GM19463 (cell line): ENCODE measurements around the gene PIK3CG.
"Not testable (repeated sequence)": the region's sequence is repeated elsewhere in the genome, so short reads cannot be mapped to it uniquely, and the experiment has no call there.

Source experiments
- ATAC-seq: cut with Tn5 transposase; IDR thresholded peaks from one replicate; pipeline ENCODE4 v1.9.1; 2021; ENCODE audit warnings: mild to moderate bottlenecking, moderate library complexity; ENCODE audit not compliant: unreplicated experiment

Gene PIK3CG

DNA sequence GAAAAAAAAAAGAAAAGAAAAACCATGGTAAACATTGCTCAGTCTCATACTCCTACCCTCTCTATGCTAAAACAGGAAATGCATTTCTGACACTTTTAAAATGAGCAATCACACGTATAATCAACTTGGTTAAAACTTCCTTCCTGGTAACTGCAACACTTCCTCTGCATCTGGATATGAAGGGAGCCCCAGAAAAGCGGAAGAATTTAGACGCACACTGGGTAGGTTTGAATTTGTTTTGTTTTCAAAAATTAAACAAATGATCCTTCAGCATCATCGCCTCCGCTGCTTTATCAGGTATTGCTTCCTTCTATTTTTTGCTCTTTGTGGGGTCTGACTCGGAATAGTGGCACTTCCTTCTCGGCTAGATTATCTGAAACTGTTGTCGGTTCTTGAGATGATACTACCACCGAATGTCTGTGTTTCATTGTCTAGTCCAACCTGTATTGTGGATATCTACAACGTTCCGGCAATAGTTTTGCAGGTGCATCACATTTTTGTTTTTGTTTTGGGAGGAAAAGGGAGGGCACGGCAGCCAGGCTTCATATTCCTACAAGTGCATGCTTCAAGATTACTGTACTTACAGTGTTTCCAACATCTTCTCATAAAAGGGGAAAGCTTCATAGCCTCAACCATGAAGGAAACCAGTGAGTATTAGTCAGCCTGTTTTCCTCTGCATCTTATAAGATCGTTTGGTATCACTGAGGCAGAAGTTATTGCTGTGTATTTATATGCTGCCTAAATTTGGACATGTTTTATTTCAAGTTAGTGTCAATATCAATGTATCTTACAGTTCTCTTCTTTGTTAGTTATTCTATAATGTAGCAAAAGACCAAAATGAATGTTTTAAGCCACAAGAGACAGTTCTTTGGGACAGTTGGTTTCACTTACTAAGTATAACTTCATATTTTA, at the start of gene PIK3CG:
Gene PIK3CG, plus strand, starts transcription at position 153 of the 912 bp plus-strand sequence. CDS start 2,280 bp downstream, outside the sequence.
- ATAC-seq = peak; percentile 53

DNA sequence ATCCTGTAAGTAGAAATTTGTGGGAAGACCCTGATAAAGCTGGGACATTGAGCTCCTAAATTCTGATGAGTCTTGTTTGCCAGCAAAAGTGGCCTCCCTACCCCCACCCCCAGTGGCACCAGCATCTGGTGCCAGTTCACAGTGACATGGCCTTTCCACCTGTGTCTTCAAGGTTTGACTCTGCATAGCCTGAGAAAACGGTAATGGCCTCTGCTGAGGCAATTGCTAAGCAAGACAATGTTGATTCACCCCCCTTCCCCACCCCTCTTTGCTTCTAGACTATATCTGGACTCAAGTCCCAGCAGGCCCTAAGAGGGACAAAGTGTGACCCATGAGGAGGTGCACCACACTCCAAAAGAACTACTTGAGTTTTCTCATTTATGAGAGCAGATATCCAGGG, 48.0 kb upstream of the PIK3CG start:
- ATAC-seq = no peak

DNA sequence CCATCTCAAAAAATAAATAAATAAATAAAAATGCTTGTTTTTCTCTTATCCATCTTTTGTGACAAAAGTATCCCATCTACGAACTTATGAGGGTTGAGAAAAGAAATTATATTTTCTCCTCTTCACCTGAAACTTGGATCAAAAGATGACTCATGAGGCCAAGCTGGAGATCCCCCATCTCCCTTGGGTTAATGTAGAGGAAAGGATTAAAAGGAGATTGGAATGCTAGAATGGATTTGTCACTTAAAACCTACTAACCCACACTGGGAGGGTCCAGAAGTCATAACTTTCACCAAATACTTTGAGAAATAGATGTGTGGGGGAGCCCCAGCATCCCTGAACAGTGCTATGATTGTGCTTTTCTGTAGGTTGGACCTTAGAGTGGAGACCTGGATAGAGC, 46.3 kb upstream of the PIK3CG start:
- ATAC-seq = no peak

DNA sequence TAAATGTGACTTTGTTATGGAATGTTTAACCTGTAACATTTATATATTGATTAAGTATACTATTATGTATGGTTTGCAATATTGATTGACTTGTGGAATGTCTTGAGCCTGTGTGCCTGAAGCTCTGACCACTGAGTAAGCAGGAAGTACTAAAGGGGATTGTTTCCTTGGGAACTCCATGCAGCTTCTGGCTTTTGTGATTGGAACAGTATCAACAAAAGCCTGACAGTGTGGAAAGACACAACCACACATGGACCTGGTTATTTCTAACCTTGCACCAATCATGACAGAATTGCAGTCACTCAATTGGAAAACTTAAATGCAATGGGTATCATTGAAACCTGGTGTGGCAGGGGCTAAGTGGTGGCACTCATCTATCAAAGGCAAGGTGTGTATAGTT, 45.5 kb upstream of the PIK3CG start:
- no peak for ATAC-seq

DNA sequence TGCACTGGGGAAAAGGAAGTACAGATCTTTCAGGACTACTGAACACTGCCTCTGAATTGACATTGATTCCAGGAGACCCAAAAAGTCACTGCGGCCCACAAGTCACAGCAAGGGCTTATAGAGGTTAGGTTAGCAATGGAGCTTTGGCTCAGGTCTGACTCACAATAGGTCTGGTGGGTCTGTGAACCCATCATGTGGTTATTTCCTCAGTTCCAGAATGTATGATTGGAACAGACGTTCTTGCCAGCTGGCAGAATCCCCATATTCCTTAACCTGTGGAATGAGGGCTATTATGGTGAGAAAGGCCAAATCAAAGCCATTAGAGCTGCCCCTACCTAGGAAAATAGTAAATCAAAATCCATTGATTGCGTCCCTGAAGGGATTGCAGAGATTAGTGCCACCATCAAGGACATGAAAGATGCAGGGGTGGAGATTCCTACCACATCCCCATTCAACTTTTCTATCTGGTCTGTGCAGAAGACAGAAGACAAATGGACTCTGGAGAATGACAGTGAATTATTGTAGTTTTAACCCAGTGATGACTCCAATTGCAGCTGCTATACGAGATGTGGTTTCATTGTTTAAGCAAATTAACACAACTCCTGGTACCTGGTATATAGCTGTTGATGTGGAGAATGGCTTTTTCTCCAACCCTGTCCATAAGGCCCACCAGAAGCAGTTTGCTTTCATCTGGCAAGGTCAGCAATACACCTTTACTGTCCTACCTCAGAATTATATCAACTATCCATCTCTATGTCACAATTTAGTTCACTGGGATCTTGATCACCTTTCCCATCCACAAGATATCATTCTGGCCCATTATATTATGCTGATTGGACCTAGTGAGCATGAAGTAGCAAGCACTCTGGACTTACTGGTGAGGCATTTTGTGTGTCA, 44.5 kb upstream of the PIK3CG start:
- no peak for ATAC-seq

DNA sequence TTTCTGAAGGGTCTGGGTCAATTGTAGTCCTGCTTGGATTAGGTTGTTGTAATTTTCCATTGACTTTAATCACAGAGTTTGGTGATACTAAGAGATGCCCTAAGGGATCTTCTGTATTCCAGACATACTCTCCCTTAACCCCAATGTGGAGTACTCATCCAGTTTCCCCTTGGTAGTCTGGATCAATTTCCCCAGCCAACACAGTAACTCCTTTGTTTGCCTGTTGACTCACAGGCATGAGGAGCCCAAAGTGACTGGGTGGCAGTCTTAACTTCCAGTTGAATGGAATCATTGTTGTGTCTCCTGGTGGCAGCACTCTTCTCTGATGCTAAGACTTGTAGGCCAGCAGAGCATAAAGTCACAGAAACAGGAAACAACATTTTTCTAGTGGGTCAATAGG, 41.5 kb upstream of the PIK3CG start:
- no peak for ATAC-seq

DNA sequence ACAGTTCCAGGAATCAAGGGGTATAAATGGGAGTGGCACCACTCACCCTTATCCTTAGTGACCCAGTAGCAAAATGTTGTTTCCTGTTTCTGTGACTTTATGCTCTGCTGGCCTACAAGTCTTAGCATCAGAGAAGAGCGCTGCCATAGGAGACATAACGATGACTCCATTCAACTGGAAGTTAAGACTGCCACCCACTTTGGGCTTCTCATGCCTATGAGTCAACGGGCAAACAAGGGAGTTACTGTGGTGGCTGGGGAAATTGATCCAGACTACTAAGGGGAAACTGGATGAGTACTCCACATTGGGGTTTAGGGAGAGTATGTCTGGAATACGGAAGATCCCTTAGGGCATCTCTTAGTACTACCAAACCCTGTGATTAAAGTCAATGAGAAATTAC, 40.6 kb upstream of the PIK3CG start:
- no peak for ATAC-seq

DNA sequence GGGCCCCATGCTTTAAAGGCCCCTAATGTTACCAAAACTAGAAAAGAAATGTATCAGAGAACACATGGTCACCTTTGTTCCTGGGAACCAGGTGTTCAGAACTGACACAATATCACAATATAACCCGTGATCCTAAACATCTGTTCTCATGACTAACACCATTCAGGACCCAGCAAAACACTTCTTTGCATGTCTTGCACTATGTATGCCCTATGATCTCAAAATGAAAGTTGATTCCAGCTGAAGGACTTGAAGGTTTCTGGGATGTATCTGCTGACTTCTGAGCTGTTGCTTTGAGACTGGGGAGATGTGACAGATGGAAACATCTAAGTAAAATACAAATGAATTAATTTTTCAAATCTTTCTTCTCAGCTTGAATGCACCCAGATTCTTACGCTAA, 37.5 kb upstream of the PIK3CG start:
- no peak for ATAC-seq

DNA sequence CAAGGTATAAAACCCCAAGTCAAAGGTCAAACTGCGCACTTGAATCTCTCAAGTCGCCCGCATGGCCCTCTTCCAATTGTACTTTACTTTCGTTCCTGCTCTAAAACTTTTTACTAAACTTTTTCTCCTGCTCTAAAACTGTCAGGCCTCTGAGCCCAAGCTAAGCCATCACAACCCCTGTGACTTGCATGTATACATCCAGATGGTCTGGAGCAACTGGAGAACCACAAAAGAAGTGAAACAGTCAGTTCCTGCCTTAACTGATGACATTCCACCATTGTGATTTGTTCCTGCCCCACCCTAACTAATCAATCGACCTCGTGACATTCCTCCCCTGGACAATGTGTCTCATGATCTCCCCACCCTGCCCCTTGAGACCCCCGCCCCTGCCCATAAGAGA, 35.6 kb upstream of the PIK3CG start:
- no peak for ATAC-seq

DNA sequence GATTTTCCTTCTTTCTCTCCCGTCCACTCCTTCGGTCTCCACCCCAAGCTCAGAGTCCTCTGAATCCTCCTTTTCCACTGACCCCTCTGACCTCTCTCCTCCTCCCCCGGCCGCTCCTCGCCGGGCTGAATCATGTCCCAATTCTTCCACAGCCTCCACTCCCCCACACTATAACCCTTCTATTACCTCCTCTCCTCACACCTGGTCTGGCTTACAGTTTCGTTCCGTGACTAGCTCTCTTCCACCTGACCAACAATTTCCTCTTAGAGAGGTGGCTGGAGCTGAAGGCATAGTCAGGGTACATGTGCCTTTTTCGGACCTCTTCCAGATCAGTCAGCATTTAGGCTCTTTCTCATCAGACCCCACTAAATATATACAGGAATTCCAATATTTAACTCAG, 34.2 kb upstream of the PIK3CG start:
- not testable (repeated sequence) for ATAC-seq

DNA sequence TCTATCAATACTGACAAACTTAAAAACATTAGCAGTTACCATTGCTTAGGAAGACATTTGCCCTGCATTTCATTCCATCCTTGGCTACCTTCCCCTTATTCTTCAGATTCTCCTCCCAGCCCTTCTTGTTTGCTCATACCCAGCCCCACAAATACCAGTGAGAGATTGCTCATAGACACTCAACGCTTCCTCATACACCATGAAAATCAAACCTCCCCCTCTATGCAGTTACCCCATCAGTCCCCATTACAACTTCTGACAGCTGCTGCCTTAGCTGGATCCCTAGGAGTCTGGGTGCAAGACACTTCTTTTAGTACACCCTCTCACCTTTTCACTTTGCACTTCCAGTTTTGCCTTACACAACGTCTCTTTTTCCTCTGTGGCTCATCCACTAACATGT, 28.3 kb upstream of the PIK3CG start:
- ATAC-seq = no peak

DNA sequence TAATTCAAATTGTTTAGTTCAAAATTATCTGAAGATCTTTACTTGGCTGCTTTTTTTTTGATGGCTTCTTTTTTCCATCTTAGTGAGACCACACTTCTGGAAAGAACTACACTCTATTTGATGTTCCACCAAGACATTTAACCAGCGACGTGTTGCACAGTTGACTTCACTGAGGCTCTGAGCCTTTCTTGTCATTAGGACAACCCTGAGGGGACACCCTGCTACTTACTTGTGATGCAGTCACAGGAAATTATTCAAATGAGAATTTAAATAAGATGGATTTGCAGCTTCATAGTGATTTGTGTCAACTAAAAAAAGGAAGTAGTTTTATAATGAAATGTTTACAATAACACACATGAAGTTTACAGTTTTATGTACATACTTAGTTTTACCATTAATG, 25.6 kb upstream of the PIK3CG start:
- no peak for ATAC-seq

DNA sequence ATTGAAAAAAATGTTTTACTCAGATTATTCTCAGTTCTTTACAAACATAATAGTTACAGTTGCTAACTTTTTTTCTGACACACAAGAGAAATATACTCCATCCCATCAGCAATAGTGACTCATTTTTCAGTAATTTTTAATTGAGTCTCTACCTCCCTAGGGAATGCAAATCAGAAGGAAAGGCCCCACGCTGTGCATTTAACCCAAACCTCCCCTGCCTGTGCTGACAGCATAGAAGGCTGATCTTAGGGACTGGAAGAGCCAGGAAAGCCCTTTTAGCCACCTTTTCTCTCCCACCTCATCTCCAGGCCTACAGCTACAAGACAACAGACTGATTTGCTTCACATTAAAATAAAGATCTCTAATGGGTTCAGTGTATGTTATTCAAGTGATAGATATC, 24.7 kb upstream of the PIK3CG start:
- no peak for ATAC-seq

DNA sequence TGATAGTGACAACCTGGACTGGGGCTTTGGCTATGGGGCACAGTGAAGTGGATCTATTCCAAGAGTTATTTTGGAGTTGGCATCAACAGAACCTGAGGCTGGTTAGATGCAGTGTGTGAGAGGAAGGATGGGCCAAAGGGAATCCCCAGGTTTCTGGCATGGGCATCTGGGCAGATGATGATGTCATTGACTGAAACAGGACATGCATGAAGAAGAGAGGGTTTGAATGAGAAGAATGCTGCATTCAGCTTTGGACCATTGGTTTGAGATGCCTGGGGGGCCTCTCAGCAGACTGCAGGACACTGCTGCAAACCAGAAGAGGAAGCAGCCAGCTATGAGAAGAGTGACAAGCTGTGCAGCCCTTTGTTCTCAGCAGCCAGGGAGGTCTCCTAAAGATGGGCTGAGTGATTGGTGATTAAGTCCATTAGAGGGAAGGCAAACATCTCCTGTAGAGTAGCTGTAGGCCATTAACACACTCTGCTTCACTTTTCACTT, 23.1 kb upstream of the PIK3CG start:
- ATAC-seq = peak; percentile 65

DNA sequence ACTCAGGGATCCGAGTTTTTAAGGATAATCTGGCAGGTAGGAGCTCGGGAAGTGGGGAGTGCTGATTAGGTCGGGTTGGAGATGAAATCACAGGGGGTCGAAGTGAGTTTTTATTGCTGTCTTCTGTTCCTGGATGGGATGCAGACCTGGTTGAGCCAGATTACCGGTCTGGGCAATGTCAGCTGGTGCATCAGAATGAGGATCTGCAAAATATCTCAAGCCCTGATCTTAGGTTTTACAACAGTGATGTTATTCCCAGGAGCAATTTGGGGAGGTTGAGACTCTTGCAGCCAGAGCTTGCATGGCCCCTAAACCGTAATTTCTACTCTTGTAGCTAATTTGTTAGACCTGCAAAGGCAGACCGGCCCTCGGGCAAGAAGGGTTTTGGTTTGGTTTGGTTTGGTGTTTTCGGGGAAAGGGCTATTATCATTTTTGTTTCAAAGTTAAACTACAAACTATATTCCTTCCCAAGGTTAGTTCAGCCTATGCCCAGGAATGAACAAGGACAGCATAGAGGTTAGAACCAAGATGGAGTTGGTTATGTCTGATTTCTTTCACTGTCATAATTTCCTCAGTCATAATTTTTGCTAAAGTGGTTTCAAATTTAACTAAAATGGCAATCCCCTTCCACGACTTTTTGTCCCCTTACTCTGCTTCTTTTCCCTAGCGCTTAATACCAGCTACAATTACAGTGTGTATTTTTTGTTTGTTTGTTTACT, 20.6 kb upstream of the PIK3CG start:
- ATAC-seq = no peak

DNA sequence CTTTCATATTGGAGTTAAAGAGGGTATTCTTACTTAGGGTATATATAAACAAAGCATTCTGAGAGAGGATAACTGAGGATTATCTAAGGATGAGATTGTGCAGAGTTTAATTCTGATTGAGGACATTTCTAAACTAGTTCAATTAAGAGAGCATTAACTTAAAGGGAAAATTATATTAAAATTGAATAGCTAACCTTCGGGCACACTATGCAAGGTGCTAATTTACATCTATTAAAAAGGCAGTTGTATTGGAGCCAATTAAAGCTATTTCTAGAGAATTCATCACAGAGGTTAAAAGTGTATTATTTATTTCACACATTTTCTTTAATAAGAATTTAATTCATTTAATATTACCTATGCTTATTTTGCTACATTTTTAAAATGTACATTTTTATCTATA, 17.0 kb upstream of the PIK3CG start:
- ATAC-seq = no peak

DNA sequence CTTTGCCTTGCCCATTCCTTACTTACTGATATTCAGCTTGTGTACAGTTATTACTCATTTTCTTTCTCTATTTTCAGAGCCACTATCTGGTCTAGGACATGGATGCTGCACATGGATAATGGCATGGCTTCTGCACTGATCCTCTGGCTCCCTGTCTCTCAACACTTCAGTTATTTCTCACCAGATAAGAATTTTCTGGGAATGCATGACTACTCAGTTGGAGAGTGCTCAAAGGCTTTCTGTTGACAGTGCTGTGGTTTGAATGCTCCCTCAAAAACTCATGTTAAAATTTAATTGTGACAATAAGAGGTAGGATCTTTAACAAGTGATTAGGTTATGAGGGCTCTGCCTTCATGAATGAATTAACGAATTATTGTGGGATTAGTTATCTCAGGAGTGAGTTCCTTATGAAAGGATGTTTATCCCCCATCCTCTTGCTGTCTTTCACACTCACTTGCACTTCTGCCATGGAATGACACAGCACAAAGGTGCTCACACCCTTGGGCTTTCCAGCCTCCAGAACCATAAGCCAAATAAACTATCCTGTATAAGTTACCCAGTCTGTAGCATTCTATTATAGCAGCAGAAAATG, 16.1 kb upstream of the PIK3CG start:
- no peak for ATAC-seq

DNA sequence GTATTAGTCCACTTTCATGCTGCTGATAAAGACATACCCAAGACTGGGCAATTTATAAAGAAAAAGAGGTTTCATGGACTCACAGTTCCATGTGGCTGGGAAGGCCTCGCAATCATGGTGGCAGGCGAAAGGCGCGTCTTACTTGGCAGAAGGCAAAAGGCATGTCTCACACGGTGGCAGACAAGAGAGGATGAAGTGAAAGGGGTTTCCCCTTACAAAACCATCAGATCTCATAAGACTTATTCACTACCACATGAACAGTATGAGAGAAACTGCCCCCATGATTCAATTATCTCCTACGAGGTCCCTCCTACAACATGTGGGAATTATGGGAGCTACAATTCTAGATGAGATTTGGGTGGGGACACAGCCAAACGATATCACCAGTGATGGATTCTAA, 13.4 kb upstream of the PIK3CG start:
- ATAC-seq = not testable (repeated sequence)

DNA sequence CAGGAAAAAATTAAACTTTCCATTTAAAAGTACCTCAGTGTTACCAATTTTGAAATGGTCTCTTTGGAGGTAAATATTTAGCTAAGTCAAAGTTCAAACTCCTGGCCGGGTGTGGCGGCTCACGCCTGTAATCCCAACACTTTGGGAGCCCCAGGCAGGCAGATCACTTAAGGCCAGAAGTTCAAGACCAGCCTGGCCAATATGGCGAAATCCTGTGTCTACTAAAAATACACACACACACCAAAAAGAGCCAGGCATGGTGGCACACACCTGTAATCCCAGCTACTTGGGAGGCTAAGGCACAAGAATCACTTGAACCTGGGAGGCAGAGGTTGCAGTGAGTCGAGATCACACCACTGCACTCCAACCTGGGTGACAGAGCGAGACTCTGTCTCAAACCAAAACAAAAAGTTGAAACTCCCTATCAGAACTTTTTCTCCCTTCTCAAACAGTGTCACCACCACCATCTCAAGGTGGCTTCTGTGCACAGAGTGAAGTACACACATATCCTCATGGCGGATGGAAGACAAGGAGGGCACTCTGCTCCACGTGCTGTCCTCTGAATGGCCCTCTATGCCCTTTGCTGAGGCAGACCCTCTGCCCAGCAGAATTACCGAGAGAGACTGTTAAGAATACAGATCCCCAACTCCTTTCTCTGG, 11.7 kb upstream of the PIK3CG start:
- no peak for ATAC-seq

DNA sequence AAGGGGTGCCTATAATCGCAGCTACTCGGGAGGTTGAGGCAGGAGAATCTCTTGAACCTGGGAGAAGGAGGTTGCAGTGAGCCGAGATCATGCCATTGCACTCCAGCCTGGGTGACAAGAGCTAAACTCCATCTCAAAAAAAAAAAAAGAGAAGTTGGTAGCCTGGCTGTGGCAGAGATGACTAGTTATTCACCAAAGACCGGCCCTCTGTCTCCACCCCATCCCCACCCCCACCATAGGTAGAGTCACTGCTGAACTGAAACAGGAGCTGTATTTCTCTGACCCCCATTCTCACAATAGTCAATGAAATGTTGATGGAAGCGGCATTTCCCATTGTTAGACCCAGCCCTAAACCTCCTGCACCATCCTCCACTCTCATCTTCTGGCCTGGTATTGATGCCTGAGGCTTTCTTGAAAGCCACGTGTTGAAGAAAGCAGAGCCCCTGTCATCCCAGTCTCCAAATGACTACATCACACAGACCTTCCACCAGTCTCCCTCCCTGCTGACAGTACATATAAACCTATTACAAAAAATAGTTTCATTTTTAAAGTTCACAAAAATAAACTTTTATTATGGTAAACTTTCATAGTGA, 9.4 kb upstream of the PIK3CG start:
- ATAC-seq = peak; percentile 53
